ENCODE results near the gene TSC2.

GRCh38 chr16:2009164-2009711, 38.5 kb upstream of the TSC2 start:
- TF ChIP-seq, protein P1, sequence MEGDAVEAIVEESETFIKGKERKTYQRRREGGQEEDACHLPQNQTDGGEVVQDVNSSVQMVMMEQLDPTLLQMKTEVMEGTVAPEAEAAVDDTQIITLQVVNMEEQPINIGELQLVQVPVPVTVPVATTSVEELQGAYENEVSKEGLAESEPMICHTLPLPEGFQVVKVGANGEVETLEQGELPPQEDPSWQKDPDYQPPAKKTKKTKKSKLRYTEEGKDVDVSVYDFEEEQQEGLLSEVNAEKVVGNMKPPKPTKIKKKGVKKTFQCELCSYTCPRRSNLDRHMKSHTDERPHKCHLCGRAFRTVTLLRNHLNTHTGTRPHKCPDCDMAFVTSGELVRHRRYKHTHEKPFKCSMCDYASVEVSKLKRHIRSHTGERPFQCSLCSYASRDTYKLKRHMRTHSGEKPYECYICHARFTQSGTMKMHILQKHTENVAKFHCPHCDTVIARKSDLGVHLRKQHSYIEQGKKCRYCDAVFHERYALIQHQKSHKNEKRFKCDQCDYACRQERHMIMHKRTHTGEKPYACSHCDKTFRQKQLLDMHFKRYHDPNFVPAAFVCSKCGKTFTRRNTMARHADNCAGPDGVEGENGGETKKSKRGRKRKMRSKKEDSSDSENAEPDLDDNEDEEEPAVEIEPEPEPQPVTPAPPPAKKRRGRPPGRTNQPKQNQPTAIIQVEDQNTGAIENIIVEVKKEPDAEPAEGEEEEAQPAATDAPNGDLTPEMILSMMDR (IDR thresholded peaks at IDR 0.05), result no peak
- no peak for TF ChIP-seq POLR2A (IDR thresholded peaks at IDR 0.05)
